ENCODE measurements around the gene MYRIP. TPM values are rescaled to one million over a fixed set of nuclear protein-coding genes. Genes with fewer than 3 reads are reported as not detected.
A peak's percentile ranks its signal among the peaks of the same experiment; 100 is the strongest.
"Not testable (repeated sequence)": the region's sequence is repeated elsewhere in the genome, so short reads cannot be mapped to it uniquely, and the experiment has no call there.

The MYRIP gene
- total RNA-seq, 1 donor from 2014 or later = not detected

DNA sequence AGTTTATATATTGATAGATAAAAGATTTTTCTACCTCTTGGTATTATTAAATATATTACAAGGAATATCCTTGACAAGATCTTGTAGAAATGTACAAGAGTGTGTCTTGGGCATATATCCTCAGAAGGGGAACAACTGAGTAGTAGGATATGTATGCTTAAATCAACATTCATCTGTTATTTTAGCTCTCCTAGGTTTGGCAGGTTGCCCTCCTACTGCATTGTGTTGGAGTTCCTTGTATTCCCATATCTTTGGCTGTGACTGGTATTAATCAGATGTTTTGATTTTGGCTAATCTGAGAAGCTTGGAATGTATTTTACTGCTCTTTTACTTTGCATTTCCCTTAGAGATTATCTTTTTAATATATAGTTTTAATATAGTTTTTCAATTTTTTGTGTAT lies 4.6 kb downstream of the MYRIP start:
- no peaks in the 10 kb centered on the region for H3K9me3 Mint-ChIP-seq
- peaks cover 3% of the 10 kb centered on the region for H3K36me3 Mint-ChIP-seq (ENCODE audit: low read depth)
- H3K27me3 Mint-ChIP-seq = peaks cover 38% of the 10 kb centered on the region
- peaks cover 5% of the 10 kb centered on the region for H3K4me1 Mint-ChIP-seq
- intact Hi-C loops (cut with micrococcal nuclease) = no loop called here
- DNase-seq = no peak
- H3K4me3 Mint-ChIP-seq = no peak overlapping the region
- no peak overlapping the region for H3K27ac Mint-ChIP-seq

DNA sequence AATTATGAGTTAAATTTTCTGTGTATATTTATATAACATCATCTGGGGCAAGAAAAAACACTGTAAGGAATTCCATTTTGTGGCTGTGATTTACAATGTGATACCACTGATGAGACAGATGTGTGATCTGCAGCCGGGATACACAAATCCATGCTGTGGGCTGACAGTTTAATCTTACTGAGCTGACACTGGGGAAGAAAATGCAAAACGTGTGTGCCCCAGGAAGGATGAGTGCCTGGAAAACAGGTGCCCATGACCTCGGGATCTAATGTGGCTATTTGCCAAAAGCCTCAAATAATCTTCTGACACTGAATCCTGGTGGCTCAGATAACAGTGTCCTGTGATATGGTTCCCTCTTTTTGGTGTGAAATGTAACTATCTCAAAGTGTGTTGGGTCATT lies 10.5 kb downstream of the MYRIP start:
- H3K4me1 Mint-ChIP-seq = no peaks in the 10 kb centered on the region
- peaks cover 4% of the 10 kb centered on the region for H3K27me3 Mint-ChIP-seq
- no peak overlapping the region for H3K27ac Mint-ChIP-seq
- no peak overlapping the region for H3K4me3 Mint-ChIP-seq
- no peaks in the 10 kb centered on the region for H3K9me3 Mint-ChIP-seq
- no peaks in the 10 kb centered on the region for H3K36me3 Mint-ChIP-seq (ENCODE audit: low read depth)
- DNase-seq = peak; percentile 25
- intact Hi-C loops (cut with micrococcal nuclease) = no loop called here

DNA sequence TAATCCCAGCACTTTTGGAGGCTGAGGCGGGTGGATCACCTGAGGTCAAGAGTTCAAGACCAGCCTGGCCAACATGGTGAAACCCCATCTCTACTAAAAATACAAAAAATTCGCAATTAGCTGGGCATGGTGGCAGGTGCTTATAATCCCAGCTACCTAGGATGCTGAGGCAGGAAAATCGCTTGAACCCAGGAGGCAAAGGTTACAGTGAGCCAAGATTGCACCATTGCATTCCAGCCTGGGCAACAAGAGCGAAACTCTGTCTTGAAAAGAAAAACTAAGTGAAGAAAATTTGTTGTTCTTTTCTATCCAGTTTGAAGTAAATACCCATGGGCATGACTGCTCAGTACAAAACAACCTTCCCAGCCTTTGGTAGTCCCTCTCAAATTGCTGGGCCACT lies 24.4 kb downstream of the MYRIP start:
- H3K27me3 Mint-ChIP-seq, H3K27ac Mint-ChIP-seq: not testable (repeated sequence)

DNA sequence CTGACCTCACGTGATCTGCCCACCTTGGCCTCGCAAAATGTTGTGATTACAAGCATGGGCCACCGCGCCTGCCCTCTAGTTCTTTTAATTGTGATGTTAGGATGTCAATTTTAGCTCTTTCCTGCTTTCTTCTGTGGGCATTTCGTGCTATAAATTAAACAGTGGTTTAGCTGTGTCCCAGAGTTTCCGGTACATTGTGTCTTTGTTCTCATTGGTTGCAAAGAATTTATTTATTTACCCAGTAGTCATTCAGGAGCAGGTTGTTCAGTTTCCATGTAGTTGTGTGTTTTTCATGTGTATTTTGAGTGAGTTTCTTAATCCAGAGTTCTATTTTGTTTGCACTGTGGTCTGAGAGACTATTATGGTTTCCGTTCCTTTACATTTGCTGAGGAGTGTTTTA lies 30.1 kb downstream of the MYRIP start:
- H3K27me3 Mint-ChIP-seq = no peaks in the 10 kb centered on the region
- no peak for DNase-seq
- H3K27ac Mint-ChIP-seq = no peak overlapping the region
- intact Hi-C loops (cut with micrococcal nuclease) = no loop called here
- H3K4me3 Mint-ChIP-seq = no peak overlapping the region
- H3K36me3 Mint-ChIP-seq (ENCODE audit: low read depth) = no peaks in the 10 kb centered on the region
- H3K9me3 Mint-ChIP-seq = no peaks in the 10 kb centered on the region
- H3K4me1 Mint-ChIP-seq = no peaks in the 10 kb centered on the region

More for the DNA sequence above, 24.4 kb downstream of the MYRIP start:
- H3K9me3 Mint-ChIP-seq; H3K4me3 Mint-ChIP-seq; H3K4me1 Mint-ChIP-seq; DNase-seq; intact Hi-C loops (cut with micrococcal nuclease); H3K36me3 Mint-ChIP-seq (ENCODE audit: low read depth): not testable (repeated sequence)

DNA sequence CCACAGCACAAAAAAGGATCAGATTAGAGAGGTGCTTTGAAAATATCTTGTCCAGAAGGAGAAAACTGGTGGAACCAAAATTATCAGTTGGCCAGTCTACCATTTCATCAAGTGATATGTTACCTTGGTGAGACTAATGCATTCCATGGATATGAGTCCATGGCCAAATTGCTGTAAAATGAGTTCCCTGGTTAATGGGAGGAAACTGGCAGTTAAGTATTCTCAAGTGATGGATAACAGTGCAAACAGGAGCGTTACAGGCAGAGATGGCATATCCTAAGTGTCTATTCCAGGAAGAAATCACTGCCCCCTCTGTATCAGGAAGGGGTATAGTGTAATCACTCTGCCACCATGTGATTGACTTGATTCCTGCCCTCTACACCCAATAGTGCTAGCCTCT lies 34.0 kb downstream of the MYRIP start:
- H3K27ac Mint-ChIP-seq = no peak overlapping the region
- no peaks in the 10 kb centered on the region for H3K9me3 Mint-ChIP-seq
- H3K36me3 Mint-ChIP-seq (ENCODE audit: low read depth) = no peaks in the 10 kb centered on the region
- no peak overlapping the region for H3K4me3 Mint-ChIP-seq
- intact Hi-C loops (cut with micrococcal nuclease) = no loop called here
- no peaks in the 10 kb centered on the region for H3K27me3 Mint-ChIP-seq
- DNase-seq = no peak
- no peaks in the 10 kb centered on the region for H3K4me1 Mint-ChIP-seq

DNA sequence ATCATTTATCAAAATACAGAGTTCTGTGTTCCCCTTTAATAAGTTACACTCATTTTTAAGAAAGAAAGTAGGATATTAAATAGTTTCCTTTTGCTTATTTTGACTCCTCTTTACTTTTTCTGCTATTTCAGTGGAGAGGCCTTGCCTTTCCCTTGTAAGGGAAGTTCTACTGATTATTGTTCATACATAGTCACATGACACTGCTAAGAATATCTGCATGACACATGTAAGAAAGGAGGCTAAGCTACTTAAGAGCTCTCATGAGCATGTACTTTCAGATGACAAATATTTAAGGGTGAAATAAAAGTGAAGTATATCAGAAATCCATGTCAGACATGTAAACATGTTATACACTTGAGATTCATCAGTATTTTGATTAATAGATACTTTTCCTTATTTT lies 39.0 kb downstream of the MYRIP start:
- H3K9me3 Mint-ChIP-seq = no peaks in the 10 kb centered on the region
- H3K27ac Mint-ChIP-seq = no peak overlapping the region
- no peak overlapping the region for H3K4me3 Mint-ChIP-seq
- H3K27me3 Mint-ChIP-seq = peaks cover 3% of the 10 kb centered on the region
- intact Hi-C loops (cut with micrococcal nuclease) = no loop called here
- no peaks in the 10 kb centered on the region for H3K36me3 Mint-ChIP-seq (ENCODE audit: low read depth)
- no peaks in the 10 kb centered on the region for H3K4me1 Mint-ChIP-seq
- DNase-seq = no peak

DNA sequence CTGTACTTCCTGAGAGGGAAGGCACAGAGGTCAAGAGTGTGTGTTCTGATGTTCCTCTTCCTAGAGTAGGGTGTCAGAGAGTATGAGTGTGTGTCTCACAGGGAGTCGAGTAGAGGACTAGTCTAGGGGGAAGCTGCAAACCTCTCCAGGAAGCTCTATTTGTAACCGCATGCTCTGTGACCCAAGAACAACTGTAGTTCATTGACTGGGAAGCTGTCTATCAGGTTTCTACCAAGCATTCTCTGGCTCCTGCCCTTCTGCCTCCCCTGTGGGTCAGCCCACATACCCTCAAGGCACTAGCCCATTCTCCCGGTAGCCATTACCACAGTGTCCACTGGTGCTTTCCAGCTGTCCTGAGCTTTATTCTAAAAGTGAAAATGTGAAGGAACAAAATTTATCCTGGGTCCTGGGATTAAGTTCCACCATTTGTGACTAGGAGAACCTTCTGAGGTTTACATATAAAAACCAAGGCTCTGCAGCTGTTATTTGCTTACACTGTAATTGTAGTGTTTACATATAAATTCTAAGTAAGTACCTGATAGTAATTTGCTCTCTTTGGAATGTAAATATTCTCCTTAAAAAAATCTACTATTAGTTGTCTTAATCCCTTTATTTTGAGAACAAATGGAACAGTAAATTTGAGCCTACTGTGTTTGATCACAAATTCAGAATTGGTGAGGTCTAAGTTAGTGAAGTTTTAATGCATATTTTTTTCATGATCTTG lies 40.7 kb downstream of the MYRIP start:
- intact Hi-C loops (cut with micrococcal nuclease) = no loop called here
- Mint-ChIP-seq H3K27ac (no peak overlapping the region), H3K9me3 (no peaks in the 10 kb centered on the region), H3K27me3 (peaks cover 3% of the 10 kb centered on the region), H3K4me3 (no peak overlapping the region), H3K36me3 (ENCODE audit: low read depth) (no peaks in the 10 kb centered on the region), H3K4me1 (no peaks in the 10 kb centered on the region)
- no peak for DNase-seq

DNA sequence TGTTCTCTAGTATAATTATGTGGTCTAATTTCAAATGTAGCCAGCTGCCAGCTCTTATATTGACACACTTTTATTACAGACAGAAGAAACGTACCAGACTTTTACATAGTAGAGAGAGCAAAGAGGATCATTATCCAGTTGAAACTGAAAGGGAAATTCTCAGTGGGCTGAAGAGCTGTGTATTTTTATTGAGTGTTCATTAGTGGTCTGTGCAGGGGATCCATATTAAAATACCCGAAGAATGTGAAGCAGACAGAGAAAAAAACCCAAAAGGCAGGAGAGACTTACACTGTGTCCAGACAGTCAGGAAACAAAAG lies 41.3 kb downstream of the MYRIP start:
- peaks cover 3% of the 10 kb centered on the region for H3K27me3 Mint-ChIP-seq
- H3K36me3 Mint-ChIP-seq (ENCODE audit: low read depth) = no peaks in the 10 kb centered on the region
- no peaks in the 10 kb centered on the region for H3K4me1 Mint-ChIP-seq
- intact Hi-C loops (cut with micrococcal nuclease) = no loop called here
- no peak for DNase-seq
- no peak overlapping the region for H3K4me3 Mint-ChIP-seq
- H3K9me3 Mint-ChIP-seq = no peaks in the 10 kb centered on the region
- H3K27ac Mint-ChIP-seq = no peak overlapping the region

DNA sequence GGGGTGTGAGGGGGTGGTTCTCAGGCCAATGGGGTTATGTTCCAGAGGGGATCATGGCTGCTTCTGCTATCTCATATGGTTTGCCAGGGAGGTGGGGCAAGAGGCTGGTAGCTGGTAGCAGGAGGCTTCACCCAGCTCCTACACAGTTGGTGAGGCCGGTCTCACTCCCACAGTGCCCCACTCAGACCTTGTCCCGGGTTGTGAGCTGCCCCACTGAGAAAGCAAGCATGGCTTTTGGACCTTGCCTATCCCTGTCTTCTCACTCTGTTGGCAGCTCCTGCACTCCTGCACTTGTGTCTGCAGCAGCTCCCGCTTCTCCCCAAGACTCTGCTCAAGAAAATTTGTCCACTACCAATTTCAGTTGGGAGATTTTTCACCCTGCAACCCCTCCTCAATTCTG lies 46.1 kb downstream of the MYRIP start:
- Mint-ChIP-seq H3K27ac (no peak overlapping the region), H3K4me1 (no peaks in the 10 kb centered on the region), H3K4me3 (no peak overlapping the region), H3K27me3 (peaks cover 3% of the 10 kb centered on the region), H3K9me3 (no peaks in the 10 kb centered on the region), H3K36me3 (ENCODE audit: low read depth) (no peaks in the 10 kb centered on the region)
- intact Hi-C loops (cut with micrococcal nuclease) = no loop called here
- no peak for DNase-seq

DNA sequence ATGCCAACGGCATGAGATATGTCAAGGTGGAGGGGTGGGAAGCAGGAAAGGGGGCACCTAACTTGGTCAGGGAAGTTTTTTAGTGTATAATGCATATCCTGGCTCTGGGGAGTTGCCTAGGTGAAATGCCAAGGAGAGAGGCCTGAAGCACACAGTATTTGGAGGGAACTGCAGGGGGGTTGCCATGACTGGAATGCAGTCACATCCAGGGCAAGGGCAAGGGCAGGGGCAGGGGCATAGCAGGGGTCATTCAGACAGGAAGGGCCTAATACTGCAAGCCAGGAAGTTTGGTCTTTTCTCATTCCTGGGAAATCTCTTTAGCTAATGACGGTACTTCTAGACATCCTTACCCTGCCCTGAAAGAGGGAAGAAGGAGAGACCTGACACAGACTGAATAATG lies 60.5 kb downstream of the MYRIP start:
- no peaks in the 10 kb centered on the region for H3K27me3 Mint-ChIP-seq
- no peak overlapping the region for H3K4me3 Mint-ChIP-seq
- H3K36me3 Mint-ChIP-seq (ENCODE audit: low read depth) = no peaks in the 10 kb centered on the region
- H3K27ac Mint-ChIP-seq = no peak overlapping the region
- DNase-seq = no peak
- H3K4me1 Mint-ChIP-seq = no peaks in the 10 kb centered on the region
- intact Hi-C loops (cut with micrococcal nuclease) = no loop called here
- H3K9me3 Mint-ChIP-seq = no peaks in the 10 kb centered on the region

DNA sequence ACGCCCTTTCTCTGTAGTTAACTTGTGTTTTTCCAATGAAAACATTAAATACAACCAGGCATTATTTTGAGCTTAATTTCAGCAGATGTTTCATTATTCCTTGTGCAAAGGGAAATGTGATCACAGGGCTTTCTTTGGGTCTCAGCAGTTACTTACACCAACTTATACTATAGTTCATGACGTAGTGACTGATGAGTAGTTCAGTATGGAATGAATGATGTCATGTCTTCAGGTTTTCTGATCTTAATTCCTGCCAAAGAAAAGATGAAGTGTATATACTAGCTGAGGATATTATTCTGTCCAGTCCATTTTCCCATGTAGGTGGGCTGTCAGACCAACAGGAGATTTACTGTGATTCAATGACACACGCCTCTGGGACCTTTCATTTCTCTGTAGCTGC lies 61.3 kb downstream of the MYRIP start:
- Mint-ChIP-seq H3K27ac (no peak overlapping the region), H3K4me1 (no peaks in the 10 kb centered on the region), H3K9me3 (no peaks in the 10 kb centered on the region), H3K36me3 (ENCODE audit: low read depth) (no peaks in the 10 kb centered on the region), H3K4me3 (no peak overlapping the region), H3K27me3 (no peaks in the 10 kb centered on the region)
- intact Hi-C loops (cut with micrococcal nuclease) = no loop called here
- DNase-seq = no peak

DNA sequence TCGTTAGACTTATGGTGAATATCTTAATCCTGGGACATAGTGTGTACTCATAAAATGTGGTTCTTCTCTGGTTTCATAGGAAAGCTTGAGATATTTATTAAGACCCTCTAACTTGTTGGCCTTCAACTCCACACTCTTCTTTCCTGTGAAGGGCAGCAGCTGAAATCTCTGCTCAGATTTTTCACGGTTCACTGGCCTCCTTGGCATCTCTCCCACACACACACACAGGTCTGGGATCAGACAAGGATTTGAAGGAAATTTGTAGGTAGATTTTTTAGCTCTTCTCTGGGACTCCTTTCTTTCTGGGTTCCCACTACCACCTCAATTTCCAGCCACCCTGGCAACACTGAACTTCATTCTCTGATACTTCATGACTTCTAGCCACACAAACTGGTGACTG lies 70.2 kb downstream of the MYRIP start:
- intact Hi-C loops (cut with micrococcal nuclease) = no loop called here
- H3K4me1 Mint-ChIP-seq = no peaks in the 10 kb centered on the region
- no peaks in the 10 kb centered on the region for H3K36me3 Mint-ChIP-seq (ENCODE audit: low read depth)
- no peaks in the 10 kb centered on the region for H3K27me3 Mint-ChIP-seq
- H3K9me3 Mint-ChIP-seq = no peaks in the 10 kb centered on the region
- no peak overlapping the region for H3K4me3 Mint-ChIP-seq
- no peak for DNase-seq
- no peak overlapping the region for H3K27ac Mint-ChIP-seq

DNA sequence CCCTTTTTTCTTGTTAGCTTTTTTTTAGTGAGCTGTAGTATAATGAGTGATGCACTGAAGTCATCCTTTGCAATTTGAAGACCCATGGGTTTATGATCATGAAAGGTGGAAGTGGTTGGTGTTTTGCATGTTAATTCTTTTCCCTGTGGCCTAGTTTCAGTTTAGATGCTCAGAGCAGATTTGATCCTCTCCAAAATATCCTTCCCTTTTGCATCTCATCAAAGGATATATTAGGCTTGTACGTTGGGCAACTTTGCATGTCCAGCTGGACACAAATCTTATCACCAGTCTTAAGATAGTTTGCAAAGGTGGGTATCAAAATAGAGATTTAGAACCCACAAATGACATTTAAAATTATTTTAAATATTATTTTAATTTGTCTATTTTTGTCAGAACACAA lies 72.7 kb downstream of the MYRIP start:
- intact Hi-C loops (cut with micrococcal nuclease) = no loop called here
- H3K9me3 Mint-ChIP-seq = no peaks in the 10 kb centered on the region
- H3K4me3 Mint-ChIP-seq = no peak overlapping the region

DNA sequence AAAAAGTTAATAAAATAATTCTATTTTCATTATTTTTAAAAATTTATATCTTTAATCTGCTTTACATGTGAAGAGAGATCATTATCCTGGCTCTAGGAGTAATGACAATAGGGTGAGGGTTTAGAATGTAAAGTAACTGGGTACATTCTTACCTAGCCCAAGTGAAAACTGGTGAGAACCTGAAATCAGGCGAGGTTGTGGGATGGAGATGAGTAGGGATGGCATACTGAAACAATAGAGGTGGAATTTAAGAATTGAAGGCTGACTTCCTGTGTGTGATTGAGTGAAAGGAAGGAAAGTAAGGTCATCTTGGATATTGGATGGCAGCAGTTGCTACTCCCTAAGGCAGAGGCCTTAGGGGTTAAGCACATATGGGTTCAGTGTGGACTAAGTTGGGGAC lies 82.7 kb downstream of the MYRIP start:
- no peak overlapping the region for H3K27ac Mint-ChIP-seq
- H3K4me3 Mint-ChIP-seq = no peak overlapping the region
- H3K36me3 Mint-ChIP-seq (ENCODE audit: low read depth) = no peaks in the 10 kb centered on the region
- H3K27me3 Mint-ChIP-seq = no peaks in the 10 kb centered on the region
- no peaks in the 10 kb centered on the region for H3K4me1 Mint-ChIP-seq
- DNase-seq = no peak
- intact Hi-C loops (cut with micrococcal nuclease) = no loop called here
- peaks cover 4% of the 10 kb centered on the region for H3K9me3 Mint-ChIP-seq

More for the DNA sequence above, 72.7 kb downstream of the MYRIP start:
- no peaks in the 10 kb centered on the region for H3K27me3 Mint-ChIP-seq
- no peaks in the 10 kb centered on the region for H3K4me1 Mint-ChIP-seq
- no peaks in the 10 kb centered on the region for H3K36me3 Mint-ChIP-seq (ENCODE audit: low read depth)
- DNase-seq = no peak
- no peak overlapping the region for H3K27ac Mint-ChIP-seq

DNA sequence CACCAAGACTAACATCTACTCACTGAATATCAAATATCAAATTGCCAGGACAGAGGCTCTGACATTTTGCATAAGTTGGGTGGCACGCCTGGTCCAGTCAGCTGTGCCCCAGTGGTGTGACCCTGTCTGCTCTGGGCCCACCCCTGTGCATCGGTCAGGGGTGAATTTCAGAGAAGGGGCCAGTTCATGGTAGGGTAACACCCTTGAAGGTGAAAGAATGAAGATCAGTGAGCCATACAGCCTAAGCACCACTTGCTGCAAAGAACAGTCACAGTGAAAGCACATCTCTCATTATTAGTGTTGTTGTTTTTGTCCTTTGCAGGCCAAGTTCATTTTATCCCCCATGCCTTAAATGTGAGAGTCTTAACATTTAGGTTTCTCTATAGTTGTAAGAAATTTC lies 86.8 kb downstream of the MYRIP start:
- Mint-ChIP-seq H3K9me3 (no peaks in the 10 kb centered on the region), H3K4me1 (no peaks in the 10 kb centered on the region), H3K4me3 (no peak overlapping the region), H3K36me3 (ENCODE audit: low read depth) (no peaks in the 10 kb centered on the region), H3K27me3 (no peaks in the 10 kb centered on the region), H3K27ac (no peak overlapping the region)
- intact Hi-C loops (cut with micrococcal nuclease) = no loop called here
- no peak for DNase-seq

All from activated CD4-positive, alpha-beta T cell treated with anti-CD3 and anti-CD28 coated beads, Interleukin-2, amount 10 ng/mL, durations not matched to agents 24 days and 14 days (primary cell).